NCI-H446 (cell line): ENCODE results near the gene PTTG1IP.
"Not testable (repeated sequence)": the region's sequence is repeated elsewhere in the genome, so short reads cannot be mapped to it uniquely, and the experiment has no call there.

Source experiments
- DNase-seq, 2 experiments: peaks; one replicate each; lab custom pipeline; 2025; lab: John Stamatoyannopoulos, UW

PTTG1IP gene

DNA sequence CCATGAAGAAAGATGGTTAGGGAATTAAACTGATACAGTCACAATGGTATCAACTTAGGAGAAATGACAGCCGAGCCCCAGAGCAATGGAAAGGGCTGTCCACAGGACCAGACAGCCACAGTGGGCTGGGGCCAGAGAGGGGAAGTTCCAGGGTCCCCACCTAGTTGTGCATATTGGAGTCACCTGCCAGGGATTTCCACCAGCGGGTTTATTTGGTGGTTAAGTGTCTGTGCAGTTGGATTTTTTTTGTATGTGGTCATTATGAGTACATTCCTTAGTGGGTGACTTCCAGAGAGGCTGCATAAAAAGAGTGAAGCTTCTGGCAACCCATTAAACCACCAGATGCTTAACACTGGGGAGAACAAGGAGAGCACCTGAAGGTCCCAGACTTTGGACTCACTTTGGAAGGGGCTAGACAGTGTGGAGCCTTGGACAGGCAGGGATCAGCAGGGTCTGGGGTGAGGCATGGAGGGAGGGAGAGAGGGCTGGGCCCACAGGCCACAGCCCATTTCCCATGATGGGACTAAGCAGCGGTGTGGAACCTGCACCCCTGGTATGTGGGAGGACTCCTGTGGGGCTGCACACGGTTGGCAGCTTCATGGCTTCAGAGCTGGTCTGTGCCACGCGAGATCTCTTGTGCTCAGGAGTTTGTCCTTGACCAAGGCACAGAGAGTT is 7.8 kb upstream of the PTTG1IP start:
- DNase-seq, result no peak

DNA sequence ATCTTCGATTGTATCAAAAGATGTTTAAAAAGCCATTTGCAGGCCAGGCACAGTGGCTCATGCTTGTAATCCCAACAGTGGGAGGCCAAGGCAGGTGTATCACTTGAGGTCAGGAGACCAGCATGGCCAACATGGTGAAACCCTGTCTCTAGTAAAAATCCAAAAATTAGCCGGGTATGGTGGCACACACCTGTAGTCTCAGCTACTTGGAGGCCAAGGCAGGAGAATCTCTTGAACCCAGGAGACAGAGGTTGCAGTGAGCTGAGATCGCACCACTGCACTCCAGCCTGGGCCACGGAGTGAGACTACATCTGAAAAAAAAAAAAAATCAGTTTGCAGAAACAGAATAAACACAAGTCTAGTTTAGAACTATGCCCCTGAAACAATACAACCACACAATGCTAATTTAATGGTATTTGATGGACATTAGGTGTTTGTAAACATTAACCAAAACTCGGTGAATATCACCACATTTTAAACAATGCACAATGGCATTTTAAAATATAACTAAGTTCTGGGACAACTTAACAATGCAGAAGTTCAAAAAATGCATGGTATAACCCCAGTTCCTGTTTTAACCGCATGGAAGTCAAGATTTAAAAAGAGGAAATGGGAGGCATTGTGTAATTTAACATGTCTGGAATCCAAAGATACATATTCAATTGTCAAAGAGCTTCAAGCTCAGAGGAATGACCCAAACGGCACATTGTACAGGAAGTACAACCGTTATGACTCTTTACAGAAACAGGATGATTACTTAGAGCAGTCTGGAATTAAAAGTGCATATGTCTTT is 7.1 kb upstream of the PTTG1IP start:
- DNase-seq, result no peak

DNA sequence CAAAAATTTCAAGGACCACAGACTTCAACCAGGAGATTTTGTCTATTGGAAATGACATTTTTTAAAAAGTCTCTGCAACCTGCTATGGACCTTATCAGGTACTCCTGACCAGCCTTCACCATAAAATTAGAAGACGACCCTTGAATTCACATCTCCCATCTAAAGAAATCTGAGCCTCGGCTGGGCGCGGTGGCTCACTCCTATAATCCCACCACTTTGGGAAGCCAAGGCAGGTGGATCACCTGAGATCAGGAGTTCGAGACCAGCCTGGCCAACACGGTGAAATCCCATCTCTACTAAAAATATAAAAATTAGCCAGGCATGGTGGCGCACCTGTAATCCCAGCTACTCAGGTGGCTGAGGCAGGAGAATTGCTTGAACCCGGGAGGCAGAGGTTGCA is 5.7 kb upstream of the PTTG1IP start:
- not testable (repeated sequence) for DNase-seq

DNA sequence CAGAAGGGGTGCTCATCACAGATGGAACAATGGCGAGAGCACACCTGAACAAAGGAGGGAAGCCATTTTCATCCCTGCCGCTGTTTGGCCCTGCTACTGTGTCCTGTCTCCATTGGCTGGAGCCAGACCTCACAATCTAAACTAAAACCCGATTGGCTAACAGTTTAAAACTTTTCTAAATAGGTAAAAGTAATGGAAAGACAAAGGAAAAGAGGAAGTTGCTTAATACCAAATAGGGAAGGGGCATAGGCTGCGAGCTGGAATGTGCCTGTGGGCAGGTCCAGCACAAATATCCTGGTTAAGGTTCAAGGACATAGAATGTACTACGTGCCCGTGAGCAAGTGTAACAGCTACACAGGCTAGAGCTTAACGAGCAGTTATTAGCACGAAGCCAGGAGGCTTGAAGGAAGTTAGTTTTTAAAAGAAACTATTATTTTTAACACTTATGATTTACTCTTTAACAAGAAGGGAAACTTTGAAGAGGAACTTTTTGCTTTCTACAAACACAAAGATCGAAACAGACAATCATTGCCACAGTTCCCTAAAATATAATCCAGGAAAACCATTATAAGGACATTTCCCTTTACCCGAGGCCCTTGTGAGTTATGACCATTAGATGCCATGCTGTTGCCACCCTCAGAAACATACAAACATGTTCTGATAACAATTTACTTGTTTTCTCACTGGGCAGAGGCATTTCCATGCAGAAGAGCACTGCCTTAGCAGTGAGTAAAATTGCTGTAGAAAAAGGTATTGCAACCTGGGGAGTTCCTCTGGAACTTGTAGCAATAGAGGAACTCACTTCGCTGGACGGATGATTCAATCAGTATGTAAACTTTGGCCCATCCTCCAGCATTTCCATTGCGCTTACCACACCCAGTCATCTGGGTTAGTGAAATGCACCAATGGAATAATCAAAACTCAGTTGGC is 4.8 kb upstream of the PTTG1IP start:
- no peak for DNase-seq

DNA sequence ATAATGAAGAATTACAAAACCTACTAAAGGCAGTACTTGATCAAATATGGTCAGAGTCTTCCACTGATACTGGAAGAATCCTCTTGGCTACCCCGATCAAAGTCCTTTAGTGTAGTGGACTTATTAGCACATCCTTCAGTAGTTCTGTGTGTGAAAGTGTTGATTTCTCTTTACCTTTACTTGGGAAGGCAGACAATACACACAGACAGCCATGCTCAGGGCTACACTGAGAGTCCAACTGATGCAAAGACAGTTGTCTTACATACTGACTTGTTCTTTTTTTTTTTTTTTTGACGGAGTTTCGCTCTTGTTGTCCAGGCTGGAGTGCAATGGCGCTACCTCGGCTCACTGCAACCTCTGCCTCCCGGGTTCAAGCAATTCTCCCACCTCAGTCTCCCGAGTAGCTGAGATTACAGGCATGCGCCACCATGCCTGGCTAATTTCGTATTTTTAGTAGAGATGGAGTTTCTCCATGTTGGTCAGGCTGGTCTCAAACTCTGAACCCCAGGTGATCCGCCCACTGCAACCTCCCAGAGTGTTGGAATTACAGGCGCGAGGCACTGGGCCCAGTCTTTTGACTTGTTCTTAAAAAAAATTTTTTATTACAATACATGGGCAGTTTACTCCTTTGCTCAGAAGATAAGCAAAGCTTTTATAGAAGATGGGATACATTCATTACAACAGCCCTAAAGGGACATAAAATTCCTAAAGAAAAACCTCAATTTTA is 3.5 kb upstream of the PTTG1IP start:
- no peak for DNase-seq

DNA sequence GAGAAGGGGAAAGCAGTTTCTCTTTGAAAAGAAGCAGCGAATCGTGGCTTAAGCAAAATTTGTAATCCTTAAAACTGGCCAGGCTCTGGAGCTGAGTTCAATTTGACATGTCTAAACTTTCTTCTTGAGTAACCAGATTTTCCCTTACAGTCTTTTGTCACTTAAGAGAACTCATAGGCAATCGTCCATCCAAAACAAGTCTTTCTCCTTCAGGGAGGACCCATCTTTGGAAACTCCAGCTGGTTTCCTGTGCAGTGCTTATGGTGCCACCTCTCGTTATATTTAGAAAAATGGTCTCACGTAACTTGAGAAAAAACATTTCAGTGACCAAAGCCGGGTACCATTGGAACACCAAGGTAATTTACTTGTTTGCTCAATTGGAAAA is 1.8 kb upstream of the PTTG1IP start:
- DNase-seq, result peak in 1 of 2 experiments; percentile 28

DNA sequence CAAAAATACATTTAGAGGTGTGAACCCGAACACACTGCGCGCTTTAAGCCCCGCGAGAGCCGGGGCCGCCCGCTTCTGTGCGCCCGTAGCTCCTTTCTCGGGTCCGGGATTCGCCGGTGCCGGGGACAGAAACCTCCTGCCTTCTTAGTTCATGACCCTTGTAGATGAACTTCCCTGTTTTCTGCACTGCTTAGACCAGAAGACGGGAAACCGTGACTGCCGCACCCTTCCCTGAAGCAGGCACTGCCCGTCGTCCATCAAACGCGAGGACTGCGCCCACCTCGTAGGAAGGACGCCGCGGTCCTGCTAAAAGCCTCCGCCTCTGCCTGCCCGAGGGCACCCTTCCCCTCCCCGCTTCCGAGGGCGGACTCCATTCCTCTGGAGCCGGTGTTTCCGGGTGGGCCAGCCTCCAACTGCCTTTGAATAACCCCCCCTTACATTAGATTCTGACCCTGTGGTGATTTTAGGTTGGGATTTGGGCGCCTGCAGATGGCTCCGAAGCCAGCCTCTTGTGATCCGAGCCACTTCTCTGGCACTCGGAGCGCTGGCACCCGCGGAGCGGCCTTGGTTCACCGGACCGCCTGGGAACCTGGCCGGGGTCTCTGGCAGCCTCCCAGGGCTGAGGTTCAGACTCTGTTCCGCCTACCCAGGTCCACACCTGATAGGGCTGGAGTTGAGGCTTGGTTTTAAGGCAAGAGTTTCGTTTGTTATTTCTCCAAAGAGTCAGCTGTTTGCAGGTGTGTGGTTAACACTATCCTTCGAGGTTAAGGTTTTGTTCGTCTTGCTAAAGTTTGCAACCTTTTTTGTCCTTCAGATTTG is 1.2 kb upstream of the PTTG1IP start:
- DNase-seq, result peak in 1 of 2 experiments; percentile 15

DNA sequence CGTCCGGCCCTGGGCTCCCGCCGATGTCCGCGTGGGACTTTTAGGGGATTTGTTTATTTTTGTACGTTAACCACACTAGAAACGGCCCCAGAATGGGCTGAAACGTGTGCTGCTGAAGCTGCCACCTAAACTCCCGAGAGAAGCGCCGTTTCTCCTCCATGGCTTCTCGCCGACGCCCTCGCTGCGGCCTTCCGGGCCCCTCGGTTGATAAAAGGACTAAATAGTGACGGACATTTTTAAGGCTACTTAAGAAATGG is 678 bp upstream of the PTTG1IP start:
- no peak for DNase-seq

DNA sequence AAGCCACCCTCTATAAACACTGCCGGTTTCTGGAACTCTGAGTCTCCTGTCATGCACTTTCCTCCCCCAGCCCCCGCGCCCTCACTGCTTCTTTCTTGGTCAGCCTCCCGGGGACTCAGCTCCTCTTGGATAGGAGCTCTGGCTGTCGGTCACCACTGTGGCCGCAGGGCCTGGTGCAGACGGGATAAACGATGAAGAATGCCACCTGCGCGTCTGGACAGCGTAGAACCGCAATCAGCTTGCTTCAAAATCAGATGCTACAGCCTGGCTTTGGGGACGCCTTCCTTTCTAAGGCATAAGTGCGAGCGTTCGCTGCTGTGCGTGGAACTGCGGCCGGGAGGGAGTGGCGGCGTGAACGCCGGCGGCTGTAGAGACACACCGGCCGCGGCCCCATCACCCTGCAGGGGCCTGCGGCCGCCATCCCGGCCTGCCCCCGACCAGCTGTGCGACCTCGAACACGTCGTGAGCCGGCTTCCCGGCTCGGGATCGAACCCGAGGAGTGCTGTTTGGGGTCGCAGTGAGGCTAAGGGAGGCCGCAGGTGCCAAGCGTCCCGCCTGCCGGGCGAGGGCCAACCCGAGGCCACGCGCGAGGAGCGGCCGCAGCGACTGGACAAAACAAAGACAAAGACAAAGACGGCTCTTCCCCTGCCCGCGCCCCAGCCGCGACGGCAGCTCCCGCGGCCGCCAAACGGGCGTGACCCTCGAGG is 688 bp downstream of the PTTG1IP start:
- peak in 1 of 2 experiments; percentile 23 for DNase-seq

DNA sequence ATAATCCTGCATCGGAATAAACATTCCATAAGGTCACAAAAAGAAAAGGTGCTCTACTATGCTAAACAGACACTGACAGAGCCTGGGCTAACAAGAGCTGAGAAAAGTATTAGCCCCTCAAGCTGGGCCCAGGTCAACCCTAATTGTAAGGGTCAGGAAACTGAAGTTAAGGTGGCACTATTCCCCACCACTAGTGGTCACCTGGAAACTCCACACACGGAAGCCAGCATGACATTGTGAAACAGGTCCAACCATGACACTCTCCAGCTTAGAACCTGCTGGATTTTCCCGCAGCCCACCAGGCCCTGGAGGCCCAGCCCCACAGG is 1.2 kb downstream of the PTTG1IP start:
- DNase-seq, result no peak

DNA sequence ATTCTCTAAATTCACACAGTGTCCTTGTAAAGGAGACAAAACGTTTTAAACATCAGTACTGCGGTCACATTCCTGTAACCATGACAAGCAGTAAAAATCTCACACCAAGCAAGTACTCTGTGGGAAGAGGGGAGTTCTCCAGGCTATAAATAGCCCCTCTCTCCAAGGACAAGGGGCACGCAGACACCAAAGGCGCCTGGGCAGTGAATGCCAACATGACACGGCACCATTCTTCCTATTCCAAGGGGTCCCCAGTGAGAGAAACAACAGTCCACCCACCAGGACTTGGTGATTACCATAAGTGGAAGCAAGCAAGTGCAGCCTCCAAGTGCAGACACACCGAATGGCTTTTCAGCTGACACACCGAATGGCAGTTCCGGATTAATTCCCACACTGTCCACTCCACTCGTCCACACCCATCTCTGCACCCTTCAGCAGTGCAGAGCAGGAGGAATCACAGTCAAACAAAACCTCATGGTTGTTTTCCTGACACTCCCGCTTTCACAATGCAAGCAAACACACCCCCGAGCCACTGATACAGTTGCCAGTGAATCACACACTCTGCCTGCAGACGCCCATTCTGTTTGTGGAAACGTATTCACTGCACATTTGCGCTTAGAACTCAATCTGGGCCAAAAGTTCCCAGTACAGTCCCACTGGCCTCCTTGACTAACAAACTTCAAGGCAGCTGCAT is 1.8 kb downstream of the PTTG1IP start:
- DNase-seq, result no peak

DNA sequence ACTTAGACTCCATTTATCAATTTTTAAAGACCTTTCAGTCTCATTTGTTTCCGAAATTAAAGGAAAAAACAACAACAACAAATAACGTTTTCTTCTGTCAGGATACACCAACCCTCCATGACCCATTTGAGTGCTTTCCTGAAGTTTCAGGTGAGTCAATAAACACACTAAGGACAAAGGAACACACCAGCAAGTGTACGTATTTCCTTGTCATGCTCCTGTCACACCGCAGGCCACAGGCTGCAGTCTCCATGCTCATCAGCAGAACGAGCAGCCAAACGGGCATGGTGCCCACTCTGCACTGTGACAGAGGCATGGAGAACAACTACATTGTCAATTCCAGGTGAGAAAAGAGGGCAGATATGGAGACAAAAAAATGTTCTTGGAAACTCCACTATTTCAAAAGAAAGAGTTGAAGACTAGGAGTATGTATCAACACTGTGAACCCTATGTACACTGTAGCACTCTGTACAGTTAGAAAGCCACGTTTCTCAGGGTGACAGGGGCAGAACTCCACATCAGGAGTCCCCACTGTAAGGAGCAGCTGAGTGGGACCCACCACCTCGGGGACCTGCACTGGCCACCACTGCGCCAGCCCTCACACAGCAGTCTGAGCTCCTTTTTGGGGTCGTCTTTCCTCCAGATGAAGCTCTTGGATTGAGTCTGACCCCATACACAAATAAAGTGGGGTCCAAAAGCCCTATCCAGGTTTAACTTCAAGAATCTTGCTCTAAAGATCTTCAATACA is 2.6 kb downstream of the PTTG1IP start:
- DNase-seq, result no peak

DNA sequence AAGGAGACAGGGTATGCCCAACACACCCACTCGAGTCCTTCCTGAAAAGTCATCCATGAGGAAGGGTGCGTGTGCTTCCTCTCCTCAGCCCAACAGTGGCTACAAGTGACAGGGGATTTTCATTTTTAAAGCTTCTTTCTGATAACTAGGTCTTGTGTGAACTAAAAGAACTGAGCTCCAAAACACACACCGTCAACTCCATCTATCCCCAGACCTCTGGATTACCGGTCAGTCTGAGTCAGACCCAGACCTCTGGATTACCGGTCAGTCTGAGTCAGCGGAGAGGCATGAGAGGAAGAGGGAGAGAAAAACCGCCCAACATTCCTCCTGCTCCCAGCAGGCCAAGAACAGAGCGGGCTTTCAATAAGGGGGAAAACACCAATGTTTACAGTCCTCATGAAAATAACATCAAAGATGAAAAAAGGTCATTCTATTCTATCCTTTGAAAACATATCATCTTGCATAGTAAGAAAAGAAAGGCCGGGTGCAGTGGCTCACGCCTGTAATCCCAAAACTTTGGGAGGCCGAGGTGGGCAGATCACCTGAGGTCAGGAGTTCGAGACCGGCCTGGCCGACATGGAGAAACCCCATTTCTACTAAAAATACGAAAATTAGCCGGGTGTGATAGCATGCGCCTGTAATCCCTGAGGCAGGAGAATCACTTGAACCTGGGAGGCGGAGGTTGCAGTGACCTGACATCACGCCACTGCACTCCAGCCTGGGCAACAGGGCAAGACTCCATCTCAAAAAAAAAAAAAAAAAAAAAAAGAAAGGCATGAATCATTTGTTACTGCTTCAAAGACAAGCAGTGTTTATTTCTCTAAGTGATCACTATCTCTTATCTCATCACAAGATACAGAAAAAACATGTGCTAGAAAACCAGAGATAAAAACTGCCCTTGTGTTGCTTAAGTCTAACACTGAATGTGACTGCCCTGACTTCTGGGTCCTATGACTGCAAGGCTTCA is 3.4 kb downstream of the PTTG1IP start:
- no peak for DNase-seq

DNA sequence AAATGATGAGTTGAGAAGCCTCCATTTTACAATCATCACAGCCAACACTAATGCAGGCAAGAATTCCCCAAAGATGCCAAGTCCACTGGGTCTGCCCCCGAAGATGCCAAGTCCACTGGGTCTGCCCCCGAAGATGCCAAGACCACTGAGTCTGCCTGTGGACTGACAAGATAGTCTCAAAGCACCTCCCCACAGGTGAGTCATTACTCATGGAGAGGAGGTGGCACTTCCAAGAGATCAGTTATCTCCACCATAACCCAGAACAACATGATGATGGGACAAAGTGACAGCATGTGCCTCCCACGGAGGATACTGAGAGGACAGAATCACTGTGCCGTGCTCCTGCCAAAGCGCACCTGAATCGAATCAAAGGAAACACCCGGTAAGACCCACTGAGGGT is 4.8 kb downstream of the PTTG1IP start:
- DNase-seq, result no peak

DNA sequence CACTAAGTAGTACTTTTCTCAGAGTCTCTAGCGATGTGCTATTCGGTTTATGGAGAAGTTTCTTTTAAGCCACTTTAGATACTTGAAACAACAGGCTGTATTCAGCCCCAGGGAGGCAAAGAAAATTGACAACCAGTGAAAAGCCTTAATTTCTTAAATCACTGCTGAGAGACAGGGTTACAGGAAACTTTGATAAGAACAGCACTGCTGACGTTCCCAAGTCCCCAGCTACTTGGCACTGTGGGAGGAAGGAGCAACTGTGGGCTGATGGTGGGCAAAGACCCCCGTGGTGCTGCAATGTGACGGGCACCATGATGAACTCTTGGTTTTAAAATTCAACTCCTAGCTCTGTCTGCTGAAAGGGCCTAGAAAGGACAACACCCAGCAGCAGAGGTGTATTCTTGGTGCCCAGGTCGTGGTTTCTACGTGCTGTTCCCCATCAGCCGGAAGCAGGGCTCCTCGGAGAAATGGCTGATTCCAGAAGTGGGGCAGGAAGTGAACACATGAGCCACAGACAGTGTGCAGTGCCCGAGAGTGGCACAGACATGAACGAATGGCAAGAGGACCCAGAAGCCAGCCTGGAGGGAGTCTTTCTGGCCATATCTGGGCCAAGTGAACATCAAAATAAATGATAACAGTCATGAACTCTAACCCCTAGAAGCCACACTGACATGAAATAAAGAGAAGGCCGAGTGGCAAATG is 5.3 kb downstream of the PTTG1IP start:
- no peak for DNase-seq

DNA sequence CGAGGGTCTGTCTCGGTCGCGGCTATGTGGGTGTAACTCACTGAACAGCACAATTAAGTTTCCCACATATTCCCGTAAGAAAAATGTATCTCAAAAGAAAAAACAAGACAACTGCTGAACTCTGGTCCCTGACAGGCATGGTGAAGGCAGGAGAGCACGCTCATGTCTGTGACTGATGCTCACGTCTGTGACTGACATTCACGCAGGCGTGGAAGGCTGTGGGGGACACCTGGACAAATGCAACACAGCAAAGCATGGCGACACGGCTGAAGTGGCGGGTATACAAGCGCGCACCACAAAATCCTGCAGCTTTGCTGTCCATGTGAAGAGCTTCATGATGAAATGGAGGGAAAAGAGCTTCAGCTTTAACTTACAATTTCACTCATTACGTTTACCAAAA is 6.0 kb downstream of the PTTG1IP start:
- DNase-seq, result no peak

DNA sequence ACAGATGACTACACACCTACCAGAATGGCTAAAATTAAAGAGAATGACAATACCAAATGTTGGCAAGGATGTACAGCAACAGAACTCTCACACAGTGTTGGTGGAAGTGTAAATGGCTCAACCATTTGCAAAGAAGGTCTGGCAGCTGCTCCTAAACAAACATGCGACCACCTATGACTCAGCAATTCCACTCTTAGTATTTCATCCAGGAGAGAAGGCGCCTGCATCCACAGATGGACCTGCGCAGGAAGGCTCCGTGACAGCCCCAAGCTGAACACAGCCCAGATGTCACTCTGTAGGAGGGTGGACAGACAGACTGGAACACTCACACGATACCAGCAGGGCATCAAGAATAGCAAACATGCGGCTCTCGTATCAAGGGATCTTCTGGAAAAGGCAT is 6.7 kb downstream of the PTTG1IP start:
- peak in 1 of 2 experiments; percentile 53 for DNase-seq
